GM21526 (cell line): ENCODE measurements around the gene CCDC157.

Source experiments
- ATAC-seq: cut with Tn5 transposase; IDR thresholded peaks from one replicate; pipeline ENCODE4 v1.9.1; 2021; ENCODE audit warnings: moderate library complexity; ENCODE audit not compliant: unreplicated experiment, low FRiP score

Gene CCDC157

DNA sequence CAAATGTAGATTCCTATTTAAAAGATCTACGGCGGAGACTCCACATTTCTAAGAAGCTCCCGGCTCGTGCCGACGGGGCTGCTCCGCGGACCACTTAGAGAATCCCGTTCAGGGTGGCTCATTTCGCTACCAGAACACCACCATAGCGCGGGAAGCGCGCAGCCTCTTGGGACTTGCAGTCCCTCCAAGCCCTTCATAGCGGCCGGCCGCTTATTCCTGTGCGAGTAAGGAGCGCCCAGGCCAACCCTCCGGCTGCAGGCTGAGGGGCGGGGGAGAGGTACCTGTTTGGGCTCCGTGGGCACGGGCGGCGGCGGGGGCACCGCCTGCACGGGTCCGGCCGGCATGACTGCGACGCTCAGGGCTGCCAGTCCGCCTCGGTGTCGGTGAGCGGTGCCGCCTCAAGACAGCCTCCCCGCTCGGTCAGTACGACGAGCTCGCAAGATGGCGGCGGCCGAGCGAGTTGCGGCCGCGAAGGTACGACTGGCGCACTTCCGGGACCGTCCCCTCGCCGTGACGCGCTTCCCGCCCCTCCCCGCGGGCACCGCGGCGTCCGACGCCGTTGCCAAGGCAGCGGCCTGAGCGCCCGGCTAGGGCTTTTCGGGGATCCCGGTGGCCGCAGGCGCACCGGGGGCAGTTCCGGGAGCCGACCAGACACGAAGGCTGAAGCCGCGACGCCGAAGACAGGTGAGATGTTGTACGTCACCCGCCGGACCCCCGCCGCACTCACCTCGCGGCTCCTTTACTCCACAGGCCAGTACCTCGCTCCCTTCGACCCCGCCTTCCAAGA lies at the start of gene CCDC157, which contains the start of gene SF3A1:
Gene CCDC157 (plus strand): TSS at position 559 of the 787 bp plus-strand sequence. CDS start 8,994 bp downstream, outside the sequence.
Gene SF3A1 (minus strand): TSS at position 446 of the 787 bp plus-strand sequence. CDS start 102 bp downstream, at position 344.
- peak; percentile 86 for ATAC-seq

DNA sequence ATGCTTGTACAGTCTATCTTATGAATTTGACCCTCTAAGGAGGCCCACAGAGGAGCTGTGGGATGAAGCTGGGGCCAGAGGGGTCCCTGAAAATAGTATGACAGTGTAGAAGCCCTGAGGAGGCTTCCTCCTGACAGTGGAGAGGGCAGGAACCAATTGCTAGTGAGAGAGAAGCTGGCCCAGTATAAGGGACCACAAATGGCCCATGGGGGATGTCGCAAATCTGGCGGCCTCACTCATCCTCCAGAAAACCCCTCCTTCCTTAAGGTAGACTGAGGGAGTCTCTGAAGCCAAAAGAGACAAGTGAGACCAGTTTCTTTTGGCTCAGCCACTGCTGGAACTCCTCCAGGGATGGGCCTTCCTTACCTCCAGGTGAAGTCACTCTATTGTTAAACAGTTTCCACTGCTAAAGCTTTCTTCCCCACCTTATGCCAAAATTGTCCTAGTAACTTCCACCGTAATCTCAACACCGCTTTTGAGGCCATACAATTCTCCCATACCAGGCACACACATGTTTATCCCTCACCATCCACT lies 49.7 kb upstream of the CCDC157 start:
- ATAC-seq: no peak

DNA sequence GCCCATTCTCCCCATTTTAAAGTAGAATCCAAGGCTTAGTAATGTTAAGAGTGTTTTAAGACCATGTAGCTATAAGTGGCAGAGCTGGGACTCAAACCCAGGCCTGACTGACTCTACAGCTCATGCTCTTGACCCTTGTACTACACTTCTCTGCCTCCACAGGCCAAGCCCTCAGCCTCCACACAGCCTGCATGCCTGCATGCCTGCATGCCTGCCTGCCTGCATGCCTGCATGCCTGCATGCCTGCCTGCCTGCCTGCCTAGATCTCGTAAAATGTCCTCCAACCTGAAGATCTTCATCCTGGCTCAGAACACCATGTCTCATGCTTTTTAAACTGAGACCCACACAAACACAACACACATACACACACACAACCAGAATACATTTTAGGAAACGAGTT lies 48.7 kb upstream of the CCDC157 start:
- ATAC-seq: no peak

DNA sequence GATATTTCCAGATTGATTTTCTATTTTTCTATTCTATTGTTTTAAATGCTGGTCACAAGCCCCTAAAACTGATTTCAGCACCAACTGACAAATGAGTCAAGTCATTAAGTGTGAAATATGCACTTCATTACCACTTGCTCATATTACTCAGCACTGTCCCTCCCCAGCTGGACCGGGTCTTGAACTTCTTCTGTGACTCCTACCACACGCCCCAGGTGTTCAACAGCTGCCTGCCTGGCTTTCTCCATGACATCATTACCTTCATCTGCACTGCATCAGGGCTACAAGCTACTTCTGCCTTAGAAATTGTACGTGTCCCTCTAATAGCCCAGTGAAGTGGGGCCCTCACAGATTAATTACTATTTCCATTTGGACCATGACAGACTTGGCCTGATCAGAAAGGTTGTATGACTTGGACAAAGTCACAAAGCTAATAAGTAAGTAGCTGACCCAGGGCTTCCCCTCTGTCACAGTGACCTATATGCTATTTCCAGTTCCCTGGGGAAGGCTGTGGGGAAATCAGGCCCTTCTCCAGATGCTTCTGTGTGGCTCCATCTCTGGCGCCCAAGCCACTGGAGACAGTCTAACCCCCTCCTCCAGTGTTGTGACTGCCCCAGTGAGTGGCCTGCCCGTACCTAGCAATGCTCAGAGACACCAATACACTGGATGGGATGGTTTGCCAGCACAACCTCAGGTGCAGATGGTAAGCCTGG lies 48.1 kb upstream of the CCDC157 start:
- ATAC-seq: no peak

DNA sequence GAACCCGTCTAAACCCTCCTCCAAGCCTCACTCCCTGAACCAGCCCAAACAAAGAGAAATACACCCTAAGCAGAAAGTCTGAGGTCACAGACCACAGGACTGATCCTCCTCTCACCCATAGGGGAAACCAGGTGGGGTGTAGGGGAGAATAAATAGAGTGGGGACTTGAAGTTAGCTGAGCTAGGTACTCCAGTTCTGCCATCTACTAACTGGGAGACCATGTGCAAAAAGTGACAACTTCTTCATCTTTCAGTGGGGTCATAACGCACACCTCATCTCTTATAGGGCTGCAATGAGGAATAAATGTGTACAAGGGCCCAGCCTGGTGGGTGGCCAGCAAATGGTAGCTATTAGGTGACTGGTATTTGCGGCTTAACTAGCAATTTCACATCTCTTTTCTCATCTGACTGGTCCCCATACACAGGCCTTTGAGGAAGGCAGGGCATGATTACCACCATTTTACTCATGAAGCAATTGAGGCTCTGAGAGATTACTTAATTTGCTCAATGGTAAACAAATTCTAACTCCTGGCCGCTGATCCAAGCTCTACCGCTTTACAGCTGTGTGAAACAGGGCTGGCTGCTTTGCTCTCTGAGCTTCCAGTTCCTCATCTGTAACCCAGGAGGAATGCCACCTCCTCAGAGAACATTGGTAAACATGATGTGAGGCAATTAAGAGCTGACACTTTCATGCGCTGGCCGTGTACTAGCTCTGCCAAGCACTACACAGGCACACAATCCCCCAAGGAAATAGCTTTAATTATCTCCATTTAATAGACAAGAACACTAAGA lies 46.7 kb upstream of the CCDC157 start:
- no peak for ATAC-seq

DNA sequence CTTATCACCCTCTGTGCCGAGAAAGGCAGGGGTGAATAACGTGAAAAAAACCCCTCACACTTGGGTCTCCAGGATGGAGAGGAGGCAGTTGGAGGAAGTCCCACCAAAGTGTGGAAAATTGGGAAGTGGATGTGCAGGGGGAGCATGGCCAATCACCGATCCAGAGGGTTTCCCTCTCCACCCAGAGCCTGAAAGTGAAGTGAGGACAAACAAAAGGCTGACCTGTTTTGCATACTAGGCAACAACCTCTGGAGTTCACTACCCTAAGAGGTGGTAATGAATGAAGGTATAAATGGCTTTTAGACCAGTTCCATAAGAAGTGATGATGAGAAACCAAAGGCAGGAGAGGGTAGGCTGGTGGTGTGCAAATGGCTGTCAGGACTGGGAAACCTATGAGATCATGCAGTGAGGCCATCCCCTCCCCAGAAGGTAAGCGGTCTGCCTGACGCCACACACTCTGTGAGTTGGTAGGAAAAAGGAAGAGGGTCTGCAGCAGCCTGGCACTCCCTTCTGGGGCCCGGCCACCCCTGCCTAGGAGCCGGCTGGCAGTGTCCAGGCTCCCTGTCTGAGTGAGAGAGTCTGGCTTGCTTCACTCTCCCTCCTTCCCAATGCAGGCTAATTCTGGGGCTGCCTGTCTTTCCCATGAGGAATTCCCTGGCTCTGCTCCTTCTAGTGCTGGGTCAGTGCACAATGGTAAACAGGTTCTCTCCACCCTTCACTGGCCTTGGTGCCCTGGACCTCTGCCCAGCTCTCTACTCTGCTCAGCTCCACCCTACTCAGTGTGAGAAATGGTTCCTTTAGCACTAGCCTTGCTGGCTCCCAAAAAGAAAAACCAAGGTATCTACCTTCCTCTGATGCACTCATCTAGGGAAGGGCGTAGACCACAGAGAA lies 45.7 kb upstream of the CCDC157 start:
- no peak for ATAC-seq

DNA sequence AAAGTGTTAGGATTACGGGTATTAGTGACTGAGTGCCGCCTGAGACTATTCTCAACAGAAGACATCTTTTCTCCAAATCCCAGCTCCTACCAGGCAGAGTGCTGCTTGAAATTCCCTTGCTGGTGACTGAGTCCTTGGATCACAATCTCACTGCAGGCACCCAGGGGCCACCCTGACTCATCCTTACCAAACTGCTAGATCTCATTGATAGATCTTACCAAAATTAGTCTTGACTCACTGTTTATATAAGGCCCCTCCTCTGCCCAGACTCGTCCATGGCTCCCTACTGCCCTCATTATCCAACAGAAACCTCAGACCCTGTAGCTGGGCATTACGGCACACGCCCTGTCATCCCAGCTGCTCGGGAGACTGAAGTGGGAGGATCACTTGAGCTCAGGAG lies 44.8 kb upstream of the CCDC157 start:
- no peak for ATAC-seq

DNA sequence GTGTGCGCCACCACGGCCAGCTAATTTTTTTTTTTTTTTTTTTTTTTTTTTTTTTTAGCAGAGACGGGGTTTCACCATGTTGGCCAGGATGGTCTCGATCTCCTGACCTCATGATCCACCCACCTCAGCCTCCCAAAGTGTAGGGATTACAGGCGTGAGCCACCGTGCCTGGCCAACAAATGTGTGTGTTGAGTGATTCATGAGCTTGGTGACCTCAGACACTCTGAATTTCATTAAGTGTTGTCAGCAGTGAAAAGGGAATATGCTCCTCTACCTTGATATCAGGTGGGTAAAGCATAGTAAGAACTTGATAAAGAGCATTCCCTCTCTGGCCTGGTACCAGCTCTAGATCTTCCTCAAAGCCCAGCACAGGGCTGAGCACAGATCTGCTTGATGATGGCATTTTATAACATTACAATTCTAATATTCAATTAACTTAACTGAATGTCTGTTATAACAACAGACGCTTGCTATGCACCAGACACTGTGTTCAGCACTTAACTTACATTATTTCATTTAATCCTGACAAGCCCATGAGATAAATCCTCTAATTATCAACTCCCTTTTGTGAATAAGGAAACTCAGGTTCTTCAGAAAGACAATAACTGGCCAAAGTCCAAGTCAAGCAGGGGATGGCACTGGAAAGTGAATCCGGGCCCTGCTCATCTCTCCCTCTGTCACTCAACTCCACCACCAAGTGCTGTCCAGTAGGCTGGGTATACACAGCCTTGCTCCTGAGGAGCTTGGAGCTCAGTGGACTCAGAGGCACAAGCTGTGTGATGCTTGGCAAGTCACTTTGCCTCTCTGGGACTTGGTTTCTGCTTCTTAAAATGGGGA lies 43.1 kb upstream of the CCDC157 start:
- ATAC-seq: no peak

DNA sequence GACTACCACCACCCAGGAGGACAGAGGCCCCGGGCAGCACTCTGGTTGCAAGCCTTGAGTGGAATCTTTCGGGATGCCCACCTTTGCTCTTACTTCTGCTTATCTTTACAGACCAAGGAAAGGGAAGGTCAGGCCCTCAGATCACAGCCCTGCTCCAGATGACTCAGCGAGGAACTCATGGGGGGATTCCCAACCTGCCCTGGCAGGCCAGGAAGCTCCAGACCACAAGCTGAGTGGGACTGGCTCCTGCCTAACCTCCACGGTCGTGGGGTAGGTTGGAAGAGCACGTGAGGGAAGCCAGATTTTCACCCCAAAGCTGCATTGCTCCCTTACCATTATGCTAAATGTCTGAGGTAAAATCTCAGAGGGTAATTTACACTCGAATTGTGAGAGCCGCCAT lies 41.9 kb upstream of the CCDC157 start:
- no peak for ATAC-seq

DNA sequence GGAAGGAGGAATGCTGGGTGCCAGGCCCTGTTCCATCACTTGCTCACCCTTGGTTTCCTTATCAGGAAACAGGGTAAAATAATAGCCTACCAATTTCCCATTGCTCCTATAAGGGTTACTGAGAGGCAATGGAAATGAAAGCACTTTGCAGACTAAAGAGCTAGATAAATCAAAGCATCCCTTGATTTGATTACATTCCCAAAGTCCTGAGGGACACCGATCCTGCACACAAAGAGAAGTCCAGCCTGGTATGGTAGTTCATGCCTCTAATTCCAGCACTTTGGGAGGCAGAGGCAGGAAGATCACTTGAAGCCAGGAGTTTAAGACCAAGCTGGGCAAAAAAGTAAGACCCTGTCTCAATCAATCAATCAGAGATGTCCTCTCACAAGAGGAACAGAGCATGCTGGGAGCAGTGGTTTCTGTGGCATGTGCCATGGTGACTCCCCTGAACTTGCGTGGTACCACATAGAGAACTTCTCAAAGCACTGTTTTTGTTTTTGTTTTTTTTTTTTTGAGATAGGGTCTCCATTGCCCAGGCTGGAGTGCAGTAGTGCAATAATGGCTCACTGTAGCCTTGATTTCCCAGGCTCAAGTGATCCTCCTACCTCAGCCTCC lies 40.7 kb upstream of the CCDC157 start:
- no peak for ATAC-seq

DNA sequence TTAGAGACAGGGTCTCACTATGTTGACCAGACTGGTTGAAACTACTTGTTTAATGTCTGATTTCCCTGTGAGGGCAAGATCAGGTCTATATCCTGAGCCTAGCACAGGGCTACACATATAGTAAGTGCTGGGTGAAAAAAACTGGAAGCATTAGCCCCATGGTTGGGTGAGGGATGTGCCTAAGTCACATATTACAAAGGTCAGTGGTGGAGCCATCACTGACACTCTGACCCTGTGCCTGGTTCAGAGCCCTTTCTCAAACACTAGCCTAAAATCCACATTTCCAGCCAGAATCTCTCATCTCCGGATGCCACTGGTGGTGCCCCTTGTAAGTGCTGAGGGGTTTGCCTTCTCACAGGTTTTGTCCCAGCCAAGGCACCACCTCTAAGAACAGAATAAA lies 39.0 kb upstream of the CCDC157 start:
- ATAC-seq: no peak

DNA sequence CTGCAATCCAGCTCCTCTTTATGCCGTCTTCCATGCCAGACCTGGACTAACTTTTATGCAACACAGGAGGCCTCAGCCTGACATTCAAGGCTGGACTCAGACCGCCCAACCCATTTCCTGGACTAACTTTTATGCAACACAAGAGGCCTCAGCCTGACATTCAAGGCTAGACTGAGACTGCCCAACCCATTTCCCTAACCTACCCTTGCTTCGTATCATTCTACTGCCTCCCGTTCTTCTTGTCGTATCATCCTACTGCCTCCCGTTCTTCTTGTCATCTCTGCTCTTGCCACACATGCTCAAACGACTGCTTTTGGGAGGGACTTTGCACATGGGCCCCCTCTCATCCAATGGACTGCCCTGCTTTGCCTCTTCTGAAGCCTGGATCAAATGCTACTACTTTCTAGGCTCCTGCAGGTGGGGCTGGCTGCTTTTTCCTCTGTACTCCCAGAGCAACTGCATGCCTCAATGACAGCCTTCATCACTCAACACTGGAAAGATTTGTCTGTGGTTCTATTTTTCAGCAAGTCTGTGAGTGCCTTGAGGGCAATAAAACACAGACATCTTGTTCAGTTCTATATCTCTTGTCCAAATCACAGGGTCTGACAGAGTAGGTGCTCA lies 37.9 kb upstream of the CCDC157 start:
- ATAC-seq: no peak

DNA sequence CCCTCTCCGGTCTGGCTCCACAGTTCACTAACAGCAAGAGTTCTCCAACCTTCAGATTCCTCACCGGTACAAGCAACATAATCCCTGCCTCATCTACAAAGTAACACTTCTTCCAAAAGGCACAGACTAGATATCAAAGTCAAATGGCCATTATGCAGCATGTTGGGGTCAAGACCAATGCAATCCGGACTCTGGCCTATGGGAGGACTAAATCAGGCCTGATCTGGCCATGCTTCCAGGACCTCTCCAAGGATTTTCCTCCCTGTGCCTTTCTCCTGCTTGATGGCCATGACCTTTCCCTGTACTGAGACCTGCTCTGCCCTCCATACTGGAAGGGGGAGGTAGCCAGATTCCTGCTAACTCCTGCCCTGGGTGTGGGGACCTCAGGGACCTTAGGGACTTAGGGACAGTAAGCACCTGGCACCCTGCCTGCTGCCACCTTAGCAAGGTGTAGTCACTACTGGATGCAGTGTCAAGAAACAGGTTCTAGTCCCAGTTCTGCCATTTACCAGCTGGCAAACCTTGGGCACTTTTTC lies 36.7 kb upstream of the CCDC157 start:
- ATAC-seq: no peak

DNA sequence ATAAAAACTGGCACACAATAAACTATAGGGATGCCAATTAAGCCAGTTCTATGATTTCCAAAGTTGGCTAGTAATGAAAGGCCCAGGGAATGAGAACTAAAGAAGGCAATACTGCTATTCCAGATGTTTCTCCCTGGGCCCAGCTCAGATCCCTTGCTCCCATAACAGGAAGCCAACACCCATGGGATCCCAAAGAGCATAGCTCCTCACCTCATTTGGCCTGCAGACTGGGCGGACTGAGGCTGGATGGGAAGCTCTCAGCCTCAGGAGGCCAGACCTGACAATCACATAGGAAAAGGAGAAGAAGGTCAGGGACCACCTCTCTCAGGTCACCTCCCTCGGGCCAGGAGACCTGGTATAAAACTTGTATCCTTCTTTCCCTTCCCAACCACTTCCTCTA lies 35.3 kb upstream of the CCDC157 start:
- ATAC-seq: no peak

DNA sequence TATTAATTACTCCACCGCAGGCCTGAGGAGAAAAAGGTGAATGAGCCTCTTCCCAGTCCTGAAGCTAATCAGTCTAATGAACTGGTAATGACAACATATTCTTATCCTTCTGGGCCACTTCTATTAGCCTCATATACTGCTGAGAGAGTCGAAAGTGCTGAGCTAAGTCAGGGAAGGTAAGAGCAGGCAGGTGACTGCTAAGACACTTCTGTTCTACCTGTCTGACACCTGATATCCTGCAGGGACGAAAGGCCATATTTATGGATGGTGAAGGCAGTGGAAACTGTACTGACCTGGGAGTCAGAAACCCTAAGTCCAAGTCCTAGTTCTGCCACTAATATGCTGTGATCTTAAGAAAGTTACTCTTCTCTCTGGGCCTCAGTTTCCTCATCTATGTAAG lies 33.6 kb upstream of the CCDC157 start:
- ATAC-seq: no peak

DNA sequence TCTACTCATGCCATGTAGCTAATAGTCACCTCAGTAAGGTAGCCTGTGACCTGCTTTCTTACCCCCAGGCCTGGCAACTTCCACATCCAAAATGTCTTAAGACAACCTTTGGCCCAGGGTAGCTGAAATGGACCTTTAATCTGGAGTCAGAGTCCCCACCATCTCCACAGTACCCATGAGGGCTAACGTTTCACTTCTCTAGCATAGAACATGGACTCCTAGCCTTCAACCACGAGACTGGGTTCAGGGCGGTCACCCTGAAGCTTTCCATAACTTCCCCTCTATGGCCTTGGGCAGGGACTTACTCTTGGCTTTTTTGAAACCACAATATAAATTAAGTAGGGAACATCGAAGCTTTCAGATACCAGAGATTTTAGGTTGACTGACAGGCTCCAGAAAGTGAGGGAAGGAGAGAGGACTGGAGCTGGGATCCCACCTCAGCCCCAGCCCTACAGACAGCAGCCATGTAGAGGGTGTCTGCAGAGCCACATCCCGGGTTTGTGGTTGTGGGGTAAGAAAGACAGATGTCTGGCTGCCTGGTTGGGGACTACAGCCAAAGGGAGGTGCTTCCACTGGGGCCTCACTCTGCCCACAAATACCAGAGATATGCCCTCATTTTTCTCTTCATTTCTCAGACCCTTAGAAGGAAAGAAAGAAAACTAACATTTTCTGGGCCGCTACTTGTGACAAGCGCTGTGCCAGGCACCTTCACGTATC lies 32.6 kb upstream of the CCDC157 start:
- ATAC-seq: no peak

DNA sequence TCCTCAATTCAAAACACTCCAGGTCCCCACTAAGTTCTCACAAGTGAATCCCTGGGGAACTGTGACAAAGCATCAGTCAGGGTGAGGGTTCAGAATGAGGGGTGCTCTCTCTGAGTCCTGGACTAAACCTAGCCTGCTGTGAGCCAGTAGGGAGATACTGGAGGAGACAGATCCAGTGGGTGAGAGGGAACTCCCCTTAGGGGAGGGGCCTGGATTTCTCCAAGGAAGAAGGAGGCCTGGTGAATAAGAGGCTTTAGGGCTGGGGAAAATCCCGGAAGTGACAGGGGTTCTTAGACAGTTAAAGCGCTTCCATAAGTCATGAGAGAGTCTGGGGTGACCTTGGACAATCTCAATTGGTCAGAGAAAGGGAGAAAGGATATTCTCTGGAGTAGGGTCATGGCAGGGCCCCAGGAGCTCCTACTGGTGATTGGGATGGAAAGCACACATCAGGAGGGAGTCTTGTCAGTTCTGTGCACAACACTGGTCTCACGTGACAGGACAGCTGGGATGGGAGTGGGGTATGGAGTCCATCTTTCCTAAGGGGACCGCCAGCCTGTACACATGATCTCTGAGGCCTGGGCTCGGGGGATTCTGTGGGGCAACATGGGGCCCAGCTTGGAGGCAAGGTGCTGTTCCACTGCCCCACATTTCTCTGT lies 31.6 kb upstream of the CCDC157 start:
- no peak for ATAC-seq
